GM21737 (cell line): ENCODE results near the gene GRIP2.
A peak's percentile ranks its signal among the peaks of the same experiment; 100 is the strongest.

Experiments
- ATAC-seq: cut with Tn5 transposase; IDR thresholded peaks from one replicate; pipeline ENCODE4 v1.9.1; 2021; ENCODE audit warnings: mild to moderate bottlenecking, moderate library complexity; ENCODE audit not compliant: unreplicated experiment

The GRIP2 gene

DNA sequence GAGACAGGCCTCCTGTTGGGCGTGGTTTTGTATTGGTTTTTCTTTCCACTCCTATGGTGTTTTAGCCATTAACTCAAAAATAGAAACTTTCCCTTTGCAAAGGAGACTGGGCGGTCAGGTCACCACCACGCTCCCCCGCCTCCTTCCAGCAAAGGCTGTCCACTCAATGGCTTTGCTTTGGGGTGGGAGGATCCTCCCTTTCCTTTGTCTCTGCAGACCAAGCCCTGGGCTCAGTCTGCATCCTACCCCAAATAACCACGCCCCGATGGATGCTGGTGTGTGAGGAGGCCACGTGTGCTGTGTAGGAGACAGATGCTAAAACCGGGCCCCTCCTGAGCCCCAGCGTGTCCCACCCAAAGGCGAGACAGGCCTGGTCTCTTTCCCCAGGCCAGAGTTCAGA, 68.5 kb downstream of the GRIP2 start:
- no peak for ATAC-seq

- ATAC-seq: no peak
These were observed 69.1 kb downstream of the GRIP2 start for GRCh38 chr3:14471016-14471415.

- no peak for ATAC-seq
These were observed 69.7 kb downstream of the GRIP2 start for GRCh38 chr3:14470461-14470860.

GRCh38 chr3:14468621-14468981, 71.5 kb downstream of the GRIP2 start:
- no peak for ATAC-seq

DNA sequence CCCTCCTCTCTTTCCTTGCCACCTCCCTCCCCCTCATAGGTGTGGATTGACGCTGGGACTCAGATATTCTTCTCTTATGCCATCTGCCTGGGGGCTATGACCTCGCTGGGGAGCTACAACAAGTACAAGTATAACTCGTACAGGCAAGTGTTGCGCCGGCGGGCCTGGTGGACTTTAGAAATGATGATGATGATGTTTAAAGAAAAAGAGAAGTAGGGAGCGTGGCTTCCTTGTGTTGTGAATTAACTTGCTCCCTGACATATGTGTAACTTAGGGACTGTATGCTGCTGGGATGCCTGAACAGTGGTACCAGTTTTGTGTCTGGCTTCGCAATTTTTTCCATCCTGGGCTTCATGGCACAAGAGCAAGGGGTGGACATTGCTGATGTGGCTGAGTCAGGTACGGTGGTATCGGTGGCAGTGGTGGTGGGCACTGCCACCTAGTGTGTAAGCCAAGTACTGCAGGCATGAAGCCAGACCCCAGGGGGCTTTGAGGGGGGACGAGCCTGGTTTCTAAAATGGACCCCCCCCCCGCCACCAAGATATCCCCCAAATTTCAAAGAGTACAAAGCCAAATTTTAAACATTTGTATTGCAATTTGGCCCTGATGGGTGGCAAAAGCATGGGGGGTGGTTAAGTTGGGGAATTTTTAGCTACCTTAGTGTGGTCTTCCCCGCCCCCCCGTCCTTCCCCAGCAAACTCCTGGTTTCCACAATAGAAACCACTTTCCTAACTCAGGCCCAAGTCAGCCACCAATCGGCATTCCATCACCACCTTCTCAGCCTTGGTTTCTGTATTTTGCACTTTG, 72.1 kb downstream of the GRIP2 start:
- ATAC-seq: no peak

DNA sequence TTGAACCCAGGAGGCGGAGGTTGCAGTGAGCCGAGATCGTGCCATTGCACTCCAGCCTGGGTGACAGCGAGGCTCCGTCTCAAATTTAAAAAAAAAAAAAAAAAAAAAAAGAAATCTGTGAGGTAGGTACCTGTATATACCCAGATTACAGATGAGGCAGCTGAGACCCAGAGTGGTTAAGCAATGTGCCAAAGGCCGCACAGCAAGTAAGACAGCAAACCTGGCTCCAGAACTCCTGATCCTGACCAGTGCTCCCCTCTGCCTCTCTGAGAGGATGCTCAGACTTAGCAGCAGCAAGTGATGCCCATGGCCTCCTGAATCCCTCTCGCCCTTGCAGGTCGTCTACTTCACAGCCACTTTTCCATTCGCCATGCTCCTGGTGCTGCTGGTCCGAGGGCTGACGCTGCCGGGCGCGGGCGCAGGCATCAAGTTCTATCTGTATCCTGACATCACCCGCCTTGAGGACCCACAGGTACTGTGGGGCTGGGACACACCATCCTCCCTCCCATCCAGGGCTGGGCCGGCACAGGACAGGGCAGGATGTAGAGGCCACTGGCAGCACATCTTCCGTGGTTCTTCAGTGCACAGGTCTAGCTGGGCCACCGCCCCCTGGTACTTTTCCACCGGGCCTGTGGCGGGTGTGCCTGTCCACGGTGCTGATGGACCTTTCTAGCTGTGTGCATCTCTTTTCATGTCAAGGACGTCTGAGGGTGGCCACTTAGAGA, 73.8 kb downstream of the GRIP2 start:
- ATAC-seq: no peak

DNA sequence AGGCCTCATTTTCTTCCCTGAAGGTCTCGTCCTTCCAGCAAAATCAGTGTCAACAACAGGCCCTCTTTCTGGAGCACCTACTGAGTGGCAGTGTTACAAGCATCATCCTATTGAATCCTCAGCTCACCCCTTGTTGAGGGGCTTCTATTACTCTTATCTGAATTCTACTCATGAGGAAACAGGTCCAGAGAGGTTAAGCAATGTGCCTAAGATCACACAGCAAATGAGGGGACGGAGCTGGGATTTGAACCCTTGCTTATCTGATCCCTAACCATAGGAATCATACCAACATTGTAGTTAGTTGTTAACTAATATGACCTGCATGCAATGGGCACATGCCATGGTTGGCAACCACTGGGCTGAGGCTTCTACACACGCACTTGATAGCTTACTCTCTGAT, 74.7 kb downstream of the GRIP2 start:
- no peak for ATAC-seq

DNA sequence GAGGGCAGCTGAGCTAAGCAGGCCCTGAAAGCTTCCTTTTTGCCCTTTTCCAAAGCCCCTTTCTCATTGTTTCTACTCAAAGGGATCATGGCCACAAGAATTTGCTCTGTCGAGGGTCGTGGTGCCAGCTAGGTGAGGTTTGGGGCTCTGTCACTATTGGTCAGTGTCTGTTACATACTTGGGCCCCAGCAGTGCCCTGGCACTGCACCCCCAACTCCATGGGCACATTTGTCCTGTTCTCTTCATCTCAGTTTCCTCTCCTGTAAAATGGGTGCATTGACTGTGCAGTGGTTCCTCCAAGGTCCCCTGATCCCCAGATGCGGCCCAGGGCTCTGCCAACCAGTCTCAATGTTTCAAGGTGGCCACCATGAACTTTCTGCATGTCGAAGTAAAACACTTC, 75.6 kb downstream of the GRIP2 start:
- no peak for ATAC-seq

GRCh38 chr3:14464141-14464465, 76.0 kb downstream of the GRIP2 start:
- ATAC-seq: no peak

DNA sequence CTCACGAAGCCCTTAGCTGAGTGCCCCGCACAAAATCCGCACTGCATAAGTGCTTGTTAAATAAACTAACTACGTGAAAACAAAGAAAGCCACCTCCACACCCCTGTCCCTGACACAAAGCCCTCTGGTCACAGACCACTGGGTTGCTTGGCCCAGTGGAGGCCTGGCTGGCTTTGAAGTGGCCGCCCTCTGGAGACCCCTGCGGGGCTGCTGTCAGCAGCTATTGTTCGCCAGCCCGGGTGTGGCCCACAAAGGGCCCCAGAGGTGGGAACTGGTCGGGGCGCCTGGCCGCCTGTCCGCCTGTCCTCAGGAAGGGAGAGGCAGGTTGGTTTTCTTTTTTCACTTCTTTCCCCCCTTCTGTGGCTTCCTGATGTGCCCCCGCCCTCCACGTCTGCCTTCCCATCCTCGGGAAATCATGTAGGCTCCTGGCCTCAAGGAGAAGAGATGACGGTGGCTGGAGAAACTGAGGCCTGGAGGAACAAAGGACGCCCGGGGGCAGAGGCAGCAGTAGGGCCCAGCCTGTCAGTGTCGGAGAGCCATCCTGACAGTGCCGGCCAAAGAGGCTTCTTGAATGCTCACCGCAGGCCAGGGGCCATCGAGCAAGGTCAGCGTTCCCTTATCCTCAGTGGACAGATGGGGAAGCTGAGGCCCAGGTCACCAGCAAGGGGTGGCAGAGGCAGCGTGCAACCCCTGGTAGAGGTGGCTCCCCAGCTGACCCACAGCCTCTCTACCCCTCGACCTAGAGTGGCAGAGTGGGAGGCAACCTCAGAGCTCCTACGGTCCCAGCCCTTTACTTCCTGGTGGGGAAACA, 76.6 kb downstream of the GRIP2 start:
- no peak for ATAC-seq

GRCh38 chr3:14462738-14463137, 77.4 kb downstream of the GRIP2 start:
- no peak for ATAC-seq

- no peak for ATAC-seq
These were observed 78.3 kb downstream of the GRIP2 start for GRCh38 chr3:14461748-14462324.

DNA sequence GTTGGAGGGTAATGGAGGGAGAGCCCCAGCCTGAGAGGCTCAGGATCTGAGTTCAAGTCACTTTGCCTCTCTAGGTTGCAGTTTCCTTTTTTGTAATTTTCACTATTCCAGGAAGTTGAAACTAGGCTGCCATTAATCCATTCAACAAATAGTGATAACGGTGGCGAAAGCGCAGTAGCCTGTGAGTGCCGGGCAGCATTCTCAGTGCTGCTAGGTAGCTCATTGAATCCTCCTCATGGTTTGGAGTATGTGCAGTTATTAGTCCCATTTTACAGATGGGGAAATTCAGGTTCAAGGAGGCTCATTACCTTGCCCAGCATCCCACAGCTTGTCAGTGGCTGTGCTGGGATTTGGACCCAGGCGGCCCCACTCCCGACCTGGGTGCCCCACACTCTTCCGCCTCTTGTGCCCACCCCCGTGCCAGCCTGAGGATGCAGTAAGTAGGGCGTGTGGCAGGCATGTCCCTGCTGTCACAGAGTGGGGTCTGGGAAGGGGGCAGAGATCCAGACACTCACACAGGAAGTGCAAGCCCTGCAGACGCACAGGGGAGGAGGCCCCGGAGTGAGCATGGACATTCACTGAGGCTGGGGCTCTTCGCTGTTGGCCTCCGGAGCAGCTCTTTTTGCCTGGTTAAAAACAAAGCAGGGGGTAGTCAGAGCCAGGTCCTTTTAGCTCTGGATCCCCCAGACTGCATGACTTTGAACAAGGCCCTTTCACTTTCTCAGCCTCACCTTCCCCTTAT, 79.0 kb downstream of the GRIP2 start:
- ATAC-seq: no peak

- no peak for ATAC-seq
These were observed 79.7 kb downstream of the GRIP2 start for GRCh38 chr3:14460342-14461005.

- no peak for ATAC-seq
These were observed 80.4 kb downstream of the GRIP2 start for GRCh38 chr3:14459787-14460186.

GRCh38 chr3:14459384-14459783, 80.8 kb downstream of the GRIP2 start:
- ATAC-seq: peak; percentile 10

DNA sequence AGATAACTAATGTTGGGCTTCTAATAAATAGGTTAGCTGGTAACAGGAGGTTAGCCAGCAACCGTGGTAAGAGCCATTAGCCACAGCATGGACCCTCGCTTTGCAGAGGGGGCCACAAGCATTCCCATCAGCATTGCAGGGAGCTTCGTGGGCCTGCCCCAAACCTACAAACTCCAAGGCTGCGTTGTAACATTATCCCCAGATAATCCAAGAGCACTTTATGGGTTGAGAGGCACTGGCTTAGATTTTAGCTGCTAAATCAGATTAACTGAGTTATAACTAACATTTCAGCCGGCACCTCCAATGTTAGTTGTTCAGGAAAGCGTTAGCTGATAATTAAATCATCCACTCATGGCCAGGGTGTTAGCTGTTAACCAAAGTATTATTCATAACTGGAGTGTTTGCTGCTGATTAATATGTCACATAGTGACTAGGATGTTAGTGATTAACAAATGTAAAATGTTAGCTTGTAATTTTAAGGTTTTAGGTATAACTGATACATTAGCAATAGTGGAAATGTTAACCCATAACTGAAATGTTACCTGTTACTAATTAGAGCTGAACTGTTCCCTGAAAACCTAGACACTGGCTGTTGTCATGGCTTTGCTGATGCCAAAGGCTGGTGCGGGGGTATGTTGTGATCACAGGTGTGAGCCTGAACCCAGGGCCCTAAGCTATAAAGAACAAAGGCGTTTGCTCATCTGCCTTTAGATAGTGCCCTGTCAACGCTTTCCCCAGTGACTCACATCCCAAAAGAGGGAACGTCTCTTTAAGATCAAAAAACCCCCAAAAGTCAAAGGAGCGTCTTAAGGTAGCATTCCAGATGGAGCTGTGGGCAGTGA, 81.5 kb downstream of the GRIP2 start:
- peak; percentile 49 for ATAC-seq

- ATAC-seq: no peak
These were observed 82.1 kb downstream of the GRIP2 start for GRCh38 chr3:14457999-14458398.

- no peak for ATAC-seq
These were observed 82.7 kb downstream of the GRIP2 start for GRCh38 chr3:14457481-14457880.
